AG04450 (cell line): ENCODE measurements around the gene BUB3. TPM values are rescaled to one million over a fixed set of nuclear protein-coding genes. Genes with fewer than 3 reads are reported as not detected.

Source experiments
- CTCF ChIA-PET: fragments of 300-600, 350-600 bp; formaldehyde crosslinking; extraction: SDS; loops from one replicate; lab custom pipeline; 2022; ENCODE audit warnings: antibody characterized with exemption, inconsistent platforms; lab: Charles Lee
- POLR2A ChIA-PET: fragments of 350-600 bp; formaldehyde crosslinking; extraction: SDS; loops from one replicate; lab custom pipeline; 2021; ENCODE audit warnings: antibody characterized with exemption, inconsistent platforms; lab: Yijun Ruan, JAX
- DNase-seq: peaks from one replicate; pipeline ENCODE4 v3.0.0-alpha.2; 2011; ENCODE audit warnings: low read depth, low spot score
- H3K27ac ChIP-seq: one replicate; pipeline ENCODE4 v1.5.1; 2012; ENCODE audit warnings: low read depth, low read length, control low read depth
- H3K27me3 ChIP-seq: one replicate; pipeline ENCODE4 v1.6.0; 2012; ENCODE audit warnings: low read length; ENCODE audit not compliant: control insufficient read depth, insufficient read depth
- H3K4me3 ChIP-seq: 2 replicates; pipeline ENCODE4 v1.5.1; 2011; ENCODE audit warnings: mild to moderate bottlenecking, low read depth, low read length, control low read depth
- H3K9me3 ChIP-seq: 2 replicates; pipeline ENCODE4 v1.5.1; 2012; ENCODE audit warnings: low read length; ENCODE audit not compliant: control insufficient read depth, insufficient read depth
- CTCF ChIP-seq: IDR thresholded peaks from 2 replicates; pipeline ENCODE4 v1.5.1; 2011; ENCODE audit warnings: low read depth, low read length, control low read depth, inconsistent platforms
- polyA plus RNA-seq: library from polyadenylated mRNA; depleted of rRNA; stranded (reverse); fragments of >200 nt; gene quantifications from 2 replicates; pipeline ENCODE4 v1.2.3, GENCODE V29; 2011

BUB3 gene
- polyA plus RNA-seq, 1 experiment: 135 TPM

GRCh38 chr10:123134343-123134914 is 19.8 kb upstream of the BUB3 start:
- POLR2A ChIA-PET: no interaction called here
- no peak for DNase-seq
- no peak for TF ChIP-seq CTCF
- H3K4me3 ChIP-seq: no peak overlapping the region
- H3K27ac ChIP-seq: no peak overlapping the region
- CTCF ChIA-PET: interaction anchor here (0.8 to 1.8 kb wide), 6 partner anchors 10 to 1269 kb away, joined by 3 to 10 read pairs (median 4); no protein-coding TSS in a partner anchor
- H3K9me3 ChIP-seq: peaks cover 5% of the 10 kb centered on the region; the same call in 1 of the 2 replicates
- H3K27me3 ChIP-seq: peaks cover 78% of the 10 kb centered on the region

- CTCF ChIA-PET: interaction anchor here (1.3 kb wide), 1 partner anchor 1269 kb away, joined by 3 read pairs; no protein-coding TSS in a partner anchor
- no peak for TF ChIP-seq CTCF
- no peak for DNase-seq
- peaks cover 82% of the 10 kb centered on the region for H3K27me3 ChIP-seq
- no peak overlapping the region for H3K27ac ChIP-seq
- peaks cover 5% of the 10 kb centered on the region; the same call in 1 of the 2 replicates for H3K9me3 ChIP-seq
- H3K4me3 ChIP-seq: no peak overlapping the region
- POLR2A ChIA-PET: no interaction called here
Measured at GRCh38 chr10:123134915-123135414, 19.2 kb upstream of the BUB3 start.

GRCh38 chr10:123135415-123136141 is 18.6 kb upstream of the BUB3 start, which contains the start of gene HMX3:
Gene HMX3 (plus strand): TSS chr10:123135970. CDS start chr10:123136051, 81 bp downstream.
- Histone ChIP-seq H3K4me3 (peak within 1 kb of the TSS; percentile 35), H3K27ac (no peak within 1 kb of the TSS), H3K9me3 (peaks cover 5% of the 10 kb centered on the region; the same call in 1 of the 2 replicates), H3K27me3 (peaks cover 89% of the 10 kb centered on the region)
- ChIA-PET POLR2A (no interaction called here), CTCF (no interaction called here)
- no peak for TF ChIP-seq CTCF
- DNase-seq: no peak

- Histone ChIP-seq H3K27me3 (peaks cover 96% of the 10 kb centered on the region), H3K9me3 (peaks cover 5% of the 10 kb centered on the region; the same call in 1 of the 2 replicates), H3K27ac (no peak overlapping the region), H3K4me3 (no peak overlapping the region)
- ChIA-PET POLR2A (no interaction called here), CTCF (interaction anchor here (0.5 kb wide), 1 partner anchor 1179 kb away, joined by 3 read pairs; no protein-coding TSS in a partner anchor)
- DNase-seq: no peak
- no peak for TF ChIP-seq CTCF
Measured at GRCh38 chr10:123136221-123136805, 17.9 kb upstream of the BUB3 start.
